AG20443 (cell line): Measurements from ENCODE around the gene VWA3A.
A peak's percentile ranks its signal among the peaks of the same experiment; 100 is the strongest.
"Not testable (repeated sequence)": the region's sequence is repeated elsewhere in the genome, so short reads cannot be mapped to it uniquely, and the experiment has no call there.

ENCODE experiments used
- DNase-seq: peaks from one replicate; pipeline ENCODE4 v3.0.0; 2012; ENCODE audit warnings: low spot score, mixed read lengths

The VWA3A gene

GRCh38 chr16:22089910-22090309 lies 2.4 kb upstream of the VWA3A start:
- no peak for DNase-seq

DNA sequence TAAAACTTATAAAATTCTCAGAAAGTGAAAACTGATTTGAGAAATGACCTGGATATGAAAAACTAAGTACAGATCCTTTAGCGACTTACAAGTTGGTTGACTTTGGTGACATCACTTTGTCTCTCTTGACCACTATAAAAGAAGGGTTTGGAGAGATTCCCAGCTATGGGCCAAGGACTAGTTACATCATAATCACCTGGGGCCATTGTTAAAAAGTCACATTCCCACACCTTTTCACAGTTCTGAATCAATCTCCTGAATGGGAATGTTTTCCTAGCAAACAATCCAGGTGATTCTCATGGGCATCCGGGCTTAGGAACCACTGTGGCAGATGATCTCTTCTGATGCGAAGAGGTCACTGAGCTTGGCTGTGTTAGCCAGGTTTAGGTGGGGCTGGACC lies 620 bp upstream of the VWA3A start:
- DNase-seq = no peak

GRCh38 chr16:22093331-22093730 lies 990 bp downstream of the VWA3A start:
- no peak for DNase-seq

GRCh38 chr16:22093996-22094395 lies 1.7 kb downstream of the VWA3A start:
- DNase-seq = no peak

DNA sequence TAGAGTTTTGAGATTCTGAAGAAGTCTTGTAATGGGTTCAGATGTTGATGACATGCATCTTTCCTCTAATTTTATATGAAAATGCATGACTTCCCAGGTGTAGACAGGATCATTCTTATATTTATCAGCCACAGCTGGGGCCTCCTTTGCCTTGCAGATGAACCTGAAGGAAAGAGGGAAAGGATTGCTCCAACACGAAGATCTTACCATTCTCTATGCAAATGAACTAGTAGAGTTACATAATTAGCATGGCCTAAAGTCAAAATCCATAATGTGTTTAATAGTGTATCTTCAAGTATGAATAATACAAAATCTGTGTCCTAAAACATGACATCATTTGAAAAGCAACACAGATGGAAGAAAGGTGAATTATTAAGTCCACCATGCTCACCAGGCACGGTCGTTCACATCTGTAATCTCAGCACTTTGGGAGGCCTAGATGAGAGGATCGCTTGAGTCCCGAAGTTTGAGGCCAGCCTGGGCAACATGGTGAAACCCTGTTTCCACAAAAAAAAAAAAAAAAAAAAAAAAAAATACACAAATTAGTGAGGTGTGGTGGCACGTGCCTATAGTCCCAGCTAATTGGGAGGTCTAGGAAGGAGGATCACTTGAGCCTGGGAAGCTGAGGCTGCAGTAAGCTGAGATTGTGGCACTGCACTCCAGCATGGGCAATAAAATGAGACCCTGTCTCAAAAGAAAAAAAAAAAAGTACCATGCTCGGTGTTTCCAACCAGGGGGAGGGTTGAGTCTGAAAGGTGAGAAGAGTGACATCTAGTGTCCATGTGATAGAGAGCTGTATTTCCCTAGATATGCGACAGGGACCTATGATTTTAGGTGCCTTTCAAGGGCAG lies 6.3 kb downstream of the VWA3A start:
- DNase-seq = peak; percentile 70

- no peak for DNase-seq
These were observed 7.1 kb downstream of the VWA3A start for GRCh38 chr16:22099256-22099975.

DNA sequence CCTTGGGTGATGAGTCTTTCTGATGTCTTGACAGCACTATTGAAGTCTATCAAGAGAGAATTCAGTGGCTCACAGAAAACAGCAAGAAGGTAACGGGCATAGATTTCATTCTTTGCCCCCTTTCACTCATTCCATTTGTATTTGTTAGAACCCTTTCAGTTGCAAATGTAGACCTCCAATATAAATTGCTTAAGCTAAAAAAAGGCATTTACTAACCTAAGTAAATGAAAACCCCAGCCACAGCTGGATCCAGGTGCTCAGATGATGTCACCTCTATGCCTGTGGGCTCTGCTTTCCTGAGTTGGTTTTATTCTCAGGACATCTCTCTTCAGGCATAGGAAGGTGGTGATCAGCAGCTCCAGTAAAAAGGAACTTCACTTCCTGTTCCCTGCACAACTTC lies 11.1 kb downstream of the VWA3A start:
- DNase-seq = no peak

DNA sequence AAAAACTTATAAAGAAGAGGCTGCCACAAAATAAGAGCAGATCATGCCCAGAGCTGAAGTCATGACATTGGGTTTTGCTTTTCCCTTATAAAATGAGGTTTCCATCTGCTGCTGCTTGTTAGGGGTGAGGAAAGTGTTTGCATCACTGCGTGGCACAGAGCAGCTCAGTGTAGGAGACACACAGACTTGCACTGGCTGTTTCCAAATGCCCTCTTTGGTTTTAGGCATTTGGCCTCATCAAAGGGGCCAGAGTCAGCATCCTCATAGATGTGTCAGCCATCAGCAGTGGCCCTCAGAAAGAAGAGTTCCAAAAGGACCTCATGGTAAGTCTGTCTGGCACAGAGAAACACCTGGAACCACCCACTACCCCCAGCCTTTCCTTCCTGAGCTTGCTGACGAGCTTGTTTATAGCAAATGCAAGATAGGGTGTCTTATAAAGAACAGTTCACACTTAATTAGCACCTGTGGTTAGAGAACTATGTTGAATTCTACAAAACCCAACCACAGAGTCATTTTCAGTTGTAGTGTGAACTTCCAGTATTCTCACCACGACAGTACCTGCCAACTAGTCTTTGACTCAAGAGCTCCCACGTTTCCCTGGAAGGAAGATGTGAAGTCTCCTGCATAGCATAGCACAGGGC lies 17.0 kb downstream of the VWA3A start:
- no peak for DNase-seq

DNA sequence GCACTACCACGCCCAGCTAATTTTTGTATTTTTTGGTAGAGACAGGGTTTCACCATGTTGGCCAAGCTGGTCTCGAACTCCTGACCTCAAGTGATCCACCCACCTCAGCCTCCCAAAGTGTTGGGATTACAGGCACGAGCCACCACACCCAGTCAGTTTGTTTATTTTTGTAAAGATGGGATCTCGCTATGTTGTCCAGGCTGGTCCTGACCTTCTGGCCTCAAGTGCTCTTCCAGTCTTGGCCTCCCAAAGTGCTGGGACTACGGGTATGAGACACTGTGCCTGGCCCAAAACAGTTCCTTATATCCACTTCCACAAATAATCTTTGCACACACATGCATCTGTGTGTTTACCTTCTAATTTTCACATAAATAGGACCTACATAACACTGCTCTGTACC lies 19.3 kb downstream of the VWA3A start:
- DNase-seq = not testable (repeated sequence)

GRCh38 chr16:22116095-22116700 lies 23.9 kb downstream of the VWA3A start:
- no peak for DNase-seq

DNA sequence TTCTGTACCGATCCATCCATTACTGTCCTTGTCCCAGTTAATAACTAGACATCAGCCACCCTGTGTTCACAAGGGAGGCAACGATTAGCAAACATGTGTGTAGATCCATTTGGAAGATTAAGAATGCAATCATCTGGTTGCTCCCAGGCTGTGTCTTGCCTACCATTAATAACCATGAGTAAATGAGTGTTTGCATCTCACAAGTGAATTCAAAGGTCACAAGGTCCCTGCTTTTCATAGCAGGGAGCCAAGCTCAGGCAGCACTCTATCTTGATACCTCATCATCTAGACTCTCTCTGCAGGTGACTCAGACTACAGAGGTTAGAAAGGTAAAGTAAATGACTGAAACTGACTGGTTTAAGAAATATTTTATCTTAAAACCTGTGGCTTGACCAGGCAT lies 25.3 kb downstream of the VWA3A start:
- no peak for DNase-seq

GRCh38 chr16:22120440-22120839 lies 28.1 kb downstream of the VWA3A start:
- DNase-seq = no peak

- DNase-seq = no peak
These were observed 29.9 kb downstream of the VWA3A start for GRCh38 chr16:22122239-22122638.

DNA sequence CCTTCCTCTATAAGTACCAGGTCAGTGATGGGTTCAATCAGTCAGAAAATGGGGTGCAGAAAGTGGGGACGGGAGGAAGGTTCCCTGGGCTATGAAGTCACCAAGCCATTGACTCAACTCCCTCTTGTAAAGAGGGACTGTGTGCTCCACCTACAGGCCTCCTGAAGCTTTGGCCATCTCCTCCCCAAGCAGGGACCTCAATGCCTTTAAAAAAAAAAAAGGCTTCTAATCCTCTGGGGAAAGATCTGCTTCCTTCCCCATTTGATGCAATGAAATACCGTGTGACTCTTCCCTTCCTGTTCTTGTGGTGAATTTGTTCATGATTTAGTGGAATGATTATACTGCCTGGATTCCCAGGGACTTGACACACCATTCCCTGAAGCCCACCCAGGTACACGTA lies 30.8 kb downstream of the VWA3A start:
- DNase-seq = no peak

GRCh38 chr16:22123759-22124490 lies 31.6 kb downstream of the VWA3A start:
- DNase-seq = no peak

DNA sequence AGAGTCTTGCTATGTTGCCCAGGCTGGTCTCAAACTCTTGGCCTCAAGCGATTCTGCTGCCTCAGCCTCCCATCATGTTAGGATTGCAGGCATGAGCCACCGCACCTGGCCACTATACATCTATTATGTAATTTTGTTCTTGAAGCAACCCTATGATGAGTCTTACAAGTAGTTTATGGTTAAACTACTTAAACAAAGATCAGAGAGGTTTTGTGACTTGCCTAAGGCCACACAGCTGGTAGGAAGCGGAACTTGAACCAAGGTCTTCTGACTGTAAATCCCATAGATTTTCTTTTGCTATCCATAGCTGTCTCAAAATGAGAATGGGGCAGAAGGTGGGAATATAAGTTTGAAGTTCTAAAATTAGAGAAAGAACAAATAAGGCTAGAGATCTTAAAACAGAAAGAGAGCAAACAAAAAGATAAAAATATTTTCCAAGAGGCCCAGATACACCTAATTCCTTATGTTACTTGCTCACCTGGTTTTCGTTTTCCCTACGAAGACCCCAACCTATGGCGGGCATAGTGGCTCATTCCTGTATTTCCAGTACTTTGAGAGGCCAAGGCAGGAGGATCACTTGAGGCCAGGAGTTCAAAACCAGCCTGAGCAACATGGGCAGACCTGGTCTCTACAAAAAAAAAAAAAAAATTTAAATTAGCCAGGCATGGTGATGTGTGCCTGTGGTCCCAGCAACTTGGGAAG lies 32.4 kb downstream of the VWA3A start:
- DNase-seq = no peak

DNA sequence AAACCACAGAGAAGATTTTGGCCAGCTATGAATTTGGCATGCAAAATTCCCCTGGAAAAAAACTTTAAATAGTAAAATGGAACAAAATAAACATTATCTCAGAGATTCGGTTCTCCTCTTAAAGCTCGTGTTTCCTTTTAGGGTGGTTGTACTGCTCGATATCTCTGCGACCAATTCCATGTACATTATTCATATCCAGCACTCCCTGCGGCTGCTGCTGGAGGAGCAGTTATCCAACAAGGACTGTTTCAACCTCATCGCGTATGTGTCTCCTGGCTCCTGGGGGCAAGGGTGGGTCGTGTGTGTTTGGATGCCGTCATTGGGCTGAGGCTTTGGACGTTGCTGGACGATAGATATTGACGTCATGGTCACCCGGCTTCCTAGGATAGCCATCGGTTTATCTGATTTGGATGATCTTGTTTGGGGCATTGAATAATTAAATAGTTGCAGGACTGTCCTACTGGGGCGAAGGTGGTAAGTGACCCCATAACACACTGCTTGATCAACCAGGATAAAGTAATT lies 33.8 kb downstream of the VWA3A start:
- no peak for DNase-seq

- not testable (repeated sequence) for DNase-seq
These were observed 36.2 kb downstream of the VWA3A start for GRCh38 chr16:22128537-22128936.

- DNase-seq = no peak
These were observed 38.2 kb downstream of the VWA3A start for GRCh38 chr16:22130528-22130927.

- no peak for DNase-seq
These were observed 40.5 kb downstream of the VWA3A start for GRCh38 chr16:22132801-22133200.

DNA sequence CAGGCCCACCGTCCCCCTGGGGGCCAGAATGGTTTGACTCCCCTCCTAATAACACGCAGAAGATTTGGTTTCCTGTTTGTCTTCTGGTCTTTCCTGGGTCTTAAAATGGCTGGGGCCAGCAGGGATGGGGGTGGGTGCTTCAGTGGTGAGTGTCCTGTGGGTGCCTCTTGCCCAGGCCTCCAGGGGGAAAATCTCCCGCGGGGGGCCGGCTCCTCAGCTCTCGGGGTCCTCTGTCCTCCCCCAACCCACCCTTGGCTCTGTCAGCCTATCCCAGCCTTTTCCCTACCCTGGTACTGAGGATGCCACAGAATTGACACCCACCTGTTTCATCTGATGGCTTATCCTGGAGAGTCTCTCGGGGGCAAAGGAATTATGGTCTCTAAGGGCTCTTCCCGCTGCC lies 46.1 kb downstream of the VWA3A start:
- no peak for DNase-seq
